ENCODE measurements around the gene ZMIZ1. TPM values are rescaled to one million over a fixed set of nuclear protein-coding genes. Genes with fewer than 3 reads are reported as not detected.

ZMIZ1 gene
- total RNA-seq, 6 experiments from 2014 or later = 38.6 to 60.3 (median 51.2) TPM

DNA sequence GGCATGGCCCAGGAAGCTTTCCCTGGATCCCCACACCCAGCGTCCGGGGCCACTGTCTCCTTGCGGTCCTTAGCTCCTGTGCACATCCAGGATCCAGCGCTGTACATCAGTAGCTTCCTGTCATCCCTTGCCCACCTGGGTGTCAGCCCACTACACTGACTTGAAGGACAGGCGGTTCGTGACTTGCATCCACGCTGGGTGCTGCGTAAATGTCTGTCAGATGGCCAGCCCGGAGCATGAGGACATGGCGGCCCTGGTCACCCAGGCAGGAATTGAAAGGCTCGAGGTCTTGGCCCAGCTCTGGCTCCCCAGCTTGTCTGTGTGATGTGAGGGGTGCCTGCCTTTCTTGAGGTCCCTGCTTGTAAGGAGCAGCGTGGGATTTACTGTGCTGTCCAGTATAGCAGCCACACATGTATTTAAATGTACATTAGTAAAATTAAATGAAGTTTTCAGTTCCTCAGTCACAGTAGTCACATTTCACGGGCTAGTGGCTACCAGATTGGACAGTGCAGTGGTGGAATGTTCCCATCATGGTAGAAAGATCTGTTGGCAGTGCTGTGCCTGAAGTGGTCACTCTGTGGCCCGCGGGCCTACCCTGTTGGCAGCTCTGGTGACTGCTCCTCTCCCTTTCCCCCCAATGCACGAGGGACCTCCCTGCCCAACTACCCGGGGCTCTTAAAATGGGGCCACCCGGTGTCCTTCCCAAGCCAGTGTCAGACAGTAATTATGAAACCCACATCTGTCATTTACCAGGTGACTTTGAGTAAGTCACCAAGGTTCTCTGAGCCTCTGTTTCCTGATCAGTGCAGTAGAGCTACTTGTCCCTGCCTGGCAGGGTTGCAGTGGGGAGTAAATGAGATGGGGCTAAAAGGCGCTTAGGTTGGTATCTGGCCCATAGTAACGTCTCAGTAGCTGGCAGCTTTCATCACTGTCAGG is 180.7 kb downstream of the ZMIZ1 start:
- no peaks in the 10 kb centered on the region for H3K9me3 Mint-ChIP-seq
- H3K27ac Mint-ChIP-seq = no peak overlapping the region
- TF ChIP-seq, protein P1, sequence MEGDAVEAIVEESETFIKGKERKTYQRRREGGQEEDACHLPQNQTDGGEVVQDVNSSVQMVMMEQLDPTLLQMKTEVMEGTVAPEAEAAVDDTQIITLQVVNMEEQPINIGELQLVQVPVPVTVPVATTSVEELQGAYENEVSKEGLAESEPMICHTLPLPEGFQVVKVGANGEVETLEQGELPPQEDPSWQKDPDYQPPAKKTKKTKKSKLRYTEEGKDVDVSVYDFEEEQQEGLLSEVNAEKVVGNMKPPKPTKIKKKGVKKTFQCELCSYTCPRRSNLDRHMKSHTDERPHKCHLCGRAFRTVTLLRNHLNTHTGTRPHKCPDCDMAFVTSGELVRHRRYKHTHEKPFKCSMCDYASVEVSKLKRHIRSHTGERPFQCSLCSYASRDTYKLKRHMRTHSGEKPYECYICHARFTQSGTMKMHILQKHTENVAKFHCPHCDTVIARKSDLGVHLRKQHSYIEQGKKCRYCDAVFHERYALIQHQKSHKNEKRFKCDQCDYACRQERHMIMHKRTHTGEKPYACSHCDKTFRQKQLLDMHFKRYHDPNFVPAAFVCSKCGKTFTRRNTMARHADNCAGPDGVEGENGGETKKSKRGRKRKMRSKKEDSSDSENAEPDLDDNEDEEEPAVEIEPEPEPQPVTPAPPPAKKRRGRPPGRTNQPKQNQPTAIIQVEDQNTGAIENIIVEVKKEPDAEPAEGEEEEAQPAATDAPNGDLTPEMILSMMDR (IDR thresholded peaks at IDR 0.05) = no peak
- H3K36me3 Mint-ChIP-seq (ENCODE audit: low read depth) = peaks cover 13% of the 10 kb centered on the region; the same call in 1 of the 2 replicates
- H3K4me3 Mint-ChIP-seq = no peak overlapping the region
- H3K4me1 Mint-ChIP-seq (ENCODE audit: low read depth) = peaks cover 35% of the 10 kb centered on the region
- no peak for DNase-seq
- peaks cover 12% of the 10 kb centered on the region for H3K27me3 Mint-ChIP-seq (ENCODE audit: insufficient read depth)

DNA sequence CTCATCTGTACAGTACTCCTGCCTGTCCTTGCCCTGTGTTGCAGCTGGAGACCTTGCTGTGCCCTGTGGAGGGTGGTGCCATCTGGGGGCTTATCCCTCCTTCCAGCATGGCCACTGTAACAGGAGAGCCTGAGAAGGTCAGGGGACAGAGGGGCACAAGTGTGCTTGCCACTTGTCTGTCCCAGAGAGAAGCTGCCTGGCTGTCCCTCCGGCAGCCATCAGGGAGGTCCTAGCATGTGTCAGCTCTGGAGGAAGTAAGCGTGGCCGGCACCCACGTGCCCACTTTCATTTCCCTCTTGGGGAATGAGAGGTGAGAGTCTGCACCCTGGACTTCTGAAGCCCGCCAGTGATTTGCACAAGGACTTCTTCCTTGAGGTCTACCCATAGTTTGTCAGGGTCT is 181.5 kb downstream of the ZMIZ1 start:
- no peak for DNase-seq
- Mint-ChIP-seq H3K9me3 (no peaks in the 10 kb centered on the region), H3K27ac (no peak overlapping the region), H3K27me3 (ENCODE audit: insufficient read depth) (peaks cover 11% of the 10 kb centered on the region), H3K4me1 (ENCODE audit: low read depth) (peaks cover 28% of the 10 kb centered on the region), H3K4me3 (no peak overlapping the region), H3K36me3 (ENCODE audit: low read depth) (peaks cover 12% of the 10 kb centered on the region; the same call in 1 of the 2 replicates)
- TF ChIP-seq, protein P1 (IDR thresholded peaks at IDR 0.05) = no peak

DNA sequence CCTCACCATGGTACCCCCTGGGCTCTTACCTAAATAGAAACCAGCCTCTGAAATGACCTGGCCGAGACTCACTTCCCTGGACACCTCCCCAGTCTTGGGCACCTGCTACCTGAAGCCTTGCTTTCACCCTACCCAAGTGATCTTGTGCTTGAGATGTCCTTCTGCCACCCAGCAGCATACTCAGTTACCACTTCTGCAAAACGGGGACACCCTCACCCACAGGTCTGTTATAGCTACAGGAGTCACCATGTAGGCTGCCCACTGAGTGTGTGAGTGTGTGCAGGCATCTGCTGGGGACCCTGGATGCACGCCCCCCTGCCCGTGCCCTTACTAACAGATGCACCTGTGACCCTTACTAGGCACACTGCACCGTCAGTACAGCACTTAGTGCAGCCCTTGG is 183.7 kb downstream of the ZMIZ1 start:
- H3K9me3 Mint-ChIP-seq = no peaks in the 10 kb centered on the region
- DNase-seq = no peak
- H3K27ac Mint-ChIP-seq = no peak overlapping the region
- peaks cover 10% of the 10 kb centered on the region for H3K27me3 Mint-ChIP-seq (ENCODE audit: insufficient read depth)
- TF ChIP-seq, protein P1 (IDR thresholded peaks at IDR 0.05) = no peak
- peaks cover 5% of the 10 kb centered on the region; the same call in 1 of the 2 replicates for H3K36me3 Mint-ChIP-seq (ENCODE audit: low read depth)
- peaks cover 9% of the 10 kb centered on the region; the same call in 1 of the 2 replicates for H3K4me1 Mint-ChIP-seq (ENCODE audit: low read depth)
- H3K4me3 Mint-ChIP-seq = no peak overlapping the region

DNA sequence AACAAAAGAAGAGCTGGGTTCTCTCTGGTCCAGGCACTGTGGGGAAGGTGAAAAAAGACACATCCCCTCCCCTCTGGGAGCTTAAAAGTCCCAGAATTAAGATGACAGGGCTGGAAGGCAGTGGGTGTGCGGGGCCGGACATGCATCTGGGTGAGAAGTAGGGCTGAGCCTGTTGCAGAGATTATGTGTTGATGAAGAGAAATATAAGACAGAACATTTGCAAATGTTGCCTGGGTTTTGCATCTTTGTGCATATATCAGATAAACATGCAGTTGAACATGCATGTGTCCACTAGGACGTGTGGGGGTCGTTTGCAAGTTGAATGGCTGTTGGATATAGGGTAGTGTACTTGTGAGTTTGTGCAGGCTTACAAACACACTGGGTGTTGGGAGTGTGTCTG is 184.2 kb downstream of the ZMIZ1 start:
- H3K4me3 Mint-ChIP-seq = no peak overlapping the region
- DNase-seq = no peak
- H3K36me3 Mint-ChIP-seq (ENCODE audit: low read depth) = peaks cover 6% of the 10 kb centered on the region; the same call in 1 of the 2 replicates

GRCh38 chr10:79253704-79254103 is 184.9 kb downstream of the ZMIZ1 start:
- H3K27me3 Mint-ChIP-seq (ENCODE audit: insufficient read depth) = peaks cover 10% of the 10 kb centered on the region
- DNase-seq = no peak
- peaks cover 13% of the 10 kb centered on the region; the same call in 1 of the 2 replicates for H3K36me3 Mint-ChIP-seq (ENCODE audit: low read depth)
- no peaks in the 10 kb centered on the region for H3K4me1 Mint-ChIP-seq (ENCODE audit: low read depth)
- TF ChIP-seq, protein P1 (IDR thresholded peaks at IDR 0.05) = no peak
- 0 out of 2 replicates have a peak overlapping the region, but pooled peaks have one; percentile 16 for H3K27ac Mint-ChIP-seq
- no peaks in the 10 kb centered on the region for H3K9me3 Mint-ChIP-seq
- no peak overlapping the region for H3K4me3 Mint-ChIP-seq

More for the DNA sequence above, 184.2 kb downstream of the ZMIZ1 start:
- no peaks in the 10 kb centered on the region for H3K9me3 Mint-ChIP-seq
- H3K27ac Mint-ChIP-seq = no peak overlapping the region
- TF ChIP-seq, protein P1 (IDR thresholded peaks at IDR 0.05) = no peak
- H3K4me1 Mint-ChIP-seq (ENCODE audit: low read depth) = peaks cover 4% of the 10 kb centered on the region; the same call in 1 of the 2 replicates
- H3K27me3 Mint-ChIP-seq (ENCODE audit: insufficient read depth) = peaks cover 10% of the 10 kb centered on the region

Data from HFFc6 (cell line).